ENCODE results near the gene CMTM4.
"Not testable (repeated sequence)": the region's sequence is repeated elsewhere in the genome, so short reads cannot be mapped to it uniquely, and the experiment has no call there.

The CMTM4 gene

GRCh38 chr16:66673691-66674090 is 22.9 kb downstream of the CMTM4 start:
- no peak for DNase-seq (ENCODE audit: low spot score)

GRCh38 chr16:66670691-66671388 is 25.7 kb downstream of the CMTM4 start:
- no peak for DNase-seq (ENCODE audit: low spot score)

GRCh38 chr16:66668777-66669444 is 27.6 kb downstream of the CMTM4 start:
- DNase-seq (ENCODE audit: low spot score) = no peak

- no peak for DNase-seq (ENCODE audit: low spot score)
These were observed 28.6 kb downstream of the CMTM4 start for GRCh38 chr16:66667944-66668343.

- no peak for DNase-seq (ENCODE audit: low spot score)
These were observed 33.9 kb downstream of the CMTM4 start for GRCh38 chr16:66662445-66663194.

GRCh38 chr16:66661671-66662346 is 34.7 kb downstream of the CMTM4 start:
- DNase-seq (ENCODE audit: low spot score) = not testable (repeated sequence)

- no peak for DNase-seq (ENCODE audit: low spot score)
These were observed 35.4 kb downstream of the CMTM4 start for GRCh38 chr16:66661210-66661560.

- DNase-seq (ENCODE audit: low spot score) = no peak
These were observed 35.9 kb downstream of the CMTM4 start for GRCh38 chr16:66660422-66661209.

- DNase-seq (ENCODE audit: low spot score) = no peak
These were observed 37.7 kb downstream of the CMTM4 start for GRCh38 chr16:66658860-66659190.

- DNase-seq (ENCODE audit: low spot score) = no peak
These were observed 38.2 kb downstream of the CMTM4 start for GRCh38 chr16:66658143-66658859.

GRCh38 chr16:66656547-66656946 is 40.0 kb downstream of the CMTM4 start:
- DNase-seq (ENCODE audit: low spot score) = no peak

- DNase-seq (ENCODE audit: low spot score) = no peak
These were observed 42.8 kb downstream of the CMTM4 start for GRCh38 chr16:66653581-66654350.

- DNase-seq (ENCODE audit: low spot score) = no peak
These were observed 43.7 kb downstream of the CMTM4 start for GRCh38 chr16:66652661-66653360.

GRCh38 chr16:66651965-66652364 is 44.6 kb downstream of the CMTM4 start:
- DNase-seq (ENCODE audit: low spot score) = no peak

GRCh38 chr16:66651474-66651765 is 45.1 kb downstream of the CMTM4 start:
- no peak for DNase-seq (ENCODE audit: low spot score)

GRCh38 chr16:66650707-66651473 is 45.7 kb downstream of the CMTM4 start:
- DNase-seq (ENCODE audit: low spot score) = peak; percentile 65

GRCh38 chr16:66649636-66650205 is 46.8 kb downstream of the CMTM4 start:
- DNase-seq (ENCODE audit: low spot score) = no peak

- no peak for DNase-seq (ENCODE audit: low spot score)
These were observed 47.4 kb downstream of the CMTM4 start for GRCh38 chr16:66649167-66649566.

- DNase-seq (ENCODE audit: low spot score) = no peak
These were observed 48.7 kb downstream of the CMTM4 start for GRCh38 chr16:66647866-66648265.
